ENCODE data around the gene CTIF. TPM values are rescaled to one million over a fixed set of nuclear protein-coding genes. Genes with fewer than 3 reads are reported as not detected.

The CTIF gene
- total RNA-seq, 1 experiment from 2014 or later, result 95.8 TPM

GRCh38 chr18:48791636-48792105 lies 252.8 kb downstream of the CTIF start:
- H3K4me3 Mint-ChIP-seq (ENCODE audit: unreplicated experiment), result no peak overlapping the region
- no peak for DNase-seq (ENCODE audit: unreplicated experiment)
- intact Hi-C loops (cut with micrococcal nuclease), result loop anchor here (2.0 kb wide), 1 partner anchor 57 kb away; no protein-coding TSS in a partner anchor
- BruUV-seq (replicated peaks), result no TSS peak
- CTCF ChIA-PET, result no interaction called here
- H3K36me3 Mint-ChIP-seq (ENCODE audit: insufficient read depth, unreplicated experiment), result peaks cover 16% of the 10 kb centered on the region
- POLR2A ChIA-PET, result no interaction called here
- H3K27ac Mint-ChIP-seq (ENCODE audit: low read depth, unreplicated experiment), result no peak overlapping the region
- H3K27me3 Mint-ChIP-seq (ENCODE audit: insufficient read depth, unreplicated experiment), result no peaks in the 10 kb centered on the region
- H3K9me3 Mint-ChIP-seq (ENCODE audit: unreplicated experiment), result no peaks in the 10 kb centered on the region
- no peak for TF ChIP-seq CTCF (IDR thresholded peaks at IDR 0.05; ENCODE audit: unreplicated experiment)
- H3K4me1 Mint-ChIP-seq (ENCODE audit: insufficient read depth, unreplicated experiment), result no peaks in the 10 kb centered on the region

- Mint-ChIP-seq H3K36me3 (ENCODE audit: insufficient read depth, unreplicated experiment) (peaks cover 16% of the 10 kb centered on the region), H3K4me1 (ENCODE audit: insufficient read depth, unreplicated experiment) (no peaks in the 10 kb centered on the region), H3K27ac (ENCODE audit: low read depth, unreplicated experiment) (no peak overlapping the region), H3K27me3 (ENCODE audit: insufficient read depth, unreplicated experiment) (no peaks in the 10 kb centered on the region), H3K4me3 (ENCODE audit: unreplicated experiment) (no peak overlapping the region), H3K9me3 (ENCODE audit: unreplicated experiment) (no peaks in the 10 kb centered on the region)
- CTCF ChIA-PET, result interaction anchor here (0.6 kb wide), 1 partner anchor 8 kb away, joined by 3 read pairs; no protein-coding TSS in a partner anchor
- POLR2A ChIA-PET, result no interaction called here
- no peak for TF ChIP-seq CTCF (IDR thresholded peaks at IDR 0.05; ENCODE audit: unreplicated experiment)
- no peak for DNase-seq (ENCODE audit: unreplicated experiment)
- intact Hi-C loops (cut with micrococcal nuclease), result no loop called here
- no TSS peak for BruUV-seq (replicated peaks)
Measured at GRCh38 chr18:48792141-48792540, 253.3 kb downstream of the CTIF start.

GRCh38 chr18:48792611-48793380 lies 254.0 kb downstream of the CTIF start:
- H3K27ac Mint-ChIP-seq (ENCODE audit: low read depth, unreplicated experiment), result no peak overlapping the region
- POLR2A ChIA-PET, result no interaction called here
- H3K36me3 Mint-ChIP-seq (ENCODE audit: insufficient read depth, unreplicated experiment), result peaks cover 16% of the 10 kb centered on the region
- no peaks in the 10 kb centered on the region for H3K4me1 Mint-ChIP-seq (ENCODE audit: insufficient read depth, unreplicated experiment)
- H3K27me3 Mint-ChIP-seq (ENCODE audit: insufficient read depth, unreplicated experiment), result no peaks in the 10 kb centered on the region
- intact Hi-C loops (cut with micrococcal nuclease), result no loop called here
- DNase-seq (ENCODE audit: unreplicated experiment), result no peak
- no peak overlapping the region for H3K4me3 Mint-ChIP-seq (ENCODE audit: unreplicated experiment)
- BruUV-seq (replicated peaks), result no TSS peak
- no peak for TF ChIP-seq CTCF (IDR thresholded peaks at IDR 0.05; ENCODE audit: unreplicated experiment)
- no peaks in the 10 kb centered on the region for H3K9me3 Mint-ChIP-seq (ENCODE audit: unreplicated experiment)
- CTCF ChIA-PET, result interaction anchor here (0.6 kb wide), 2 partner anchors 9 to 581 kb away, joined by 3 read pairs; no protein-coding TSS in a partner anchor

- no peak for TF ChIP-seq CTCF (IDR thresholded peaks at IDR 0.05; ENCODE audit: unreplicated experiment)
- CTCF ChIA-PET, result interaction anchor here (0.5 to 1.0 kb wide), 2 partner anchors 16 to 367 kb away, joined by 3 to 4 read pairs; no protein-coding TSS in a partner anchor
- Mint-ChIP-seq H3K9me3 (ENCODE audit: unreplicated experiment) (no peaks in the 10 kb centered on the region), H3K27ac (ENCODE audit: low read depth, unreplicated experiment) (no peak overlapping the region), H3K4me1 (ENCODE audit: insufficient read depth, unreplicated experiment) (no peaks in the 10 kb centered on the region), H3K36me3 (ENCODE audit: insufficient read depth, unreplicated experiment) (peaks cover 6% of the 10 kb centered on the region), H3K4me3 (ENCODE audit: unreplicated experiment) (no peak overlapping the region), H3K27me3 (ENCODE audit: insufficient read depth, unreplicated experiment) (no peaks in the 10 kb centered on the region)
- intact Hi-C loops (cut with micrococcal nuclease), result no loop called here
- POLR2A ChIA-PET, result interaction anchor here (0.6 to 1.1 kb wide), 3 partner anchors 15 to 47 kb away, joined by 3 to 4 read pairs (median 3); no protein-coding TSS in a partner anchor
- no peak for DNase-seq (ENCODE audit: unreplicated experiment)
- BruUV-seq (replicated peaks), result no TSS peak
Measured at GRCh38 chr18:48794251-48794970, 255.6 kb downstream of the CTIF start.

Measured in MCF 10A (cell line).